K562 (cell line): ENCODE data around the gene ZBTB20. TPM values are rescaled to one million over a fixed set of nuclear protein-coding genes. Genes with fewer than 3 reads are reported as not detected.

Experiments
- BDP1 ChIP-seq: IDR thresholded peaks from 3 replicates; pipeline ENCODE4 v1.6.1; 2011; ENCODE audit not compliant: insufficient read length, insufficient read depth
- HIVEP1 ChIP-seq: fragments of 250-450 bp; sonication (Bioruptor Pico); IDR thresholded peaks from 2 replicates; pipeline ENCODE4 v1.4.0; 2020; ENCODE audit warnings: mild to moderate bottlenecking
- ZNF140 ChIP-seq: fragments of 250-450 bp; sonication (Bioruptor Pico); IDR thresholded peaks from 2 replicates; pipeline ENCODE4 v1.8.0; 2021; ENCODE audit warnings: moderate library complexity, mild to moderate bottlenecking, inconsistent platforms
- ZNF217 ChIP-seq: sonication (generic); formaldehyde crosslinking; IDR thresholded peaks from 2 replicates; pipeline ENCODE4 v1.8.0; 2022; ENCODE audit warnings: mild to moderate bottlenecking, missing genetic modification reagents
- polyA plus RNA-seq, 8 experiments: library from polyadenylated mRNA; depleted of rRNA in 4 of 8; stranded (reverse) in 5 of 8; unstranded in 3 of 8; fragments of >200 nt; fragmentation: Nextera tagmentation in 2 of 8; fragmentation: Illumina TruSeq in 1 of 8; extraction: Ambion mirVana in 2 of 8; extraction: Trizol in 1 of 8; gene quantifications; 2 replicates each; pipeline versions ENCODE4 v1.2.1 to v1.2.3, GENCODE V29; 2011 to 2014; ENCODE audit warnings: inconsistent platforms in 1 of 8, missing spikeins in 1 of 8
- total RNA-seq, 7 experiments: library from RNA; depleted of rRNA in 6 of 7; stranded (reverse); fragments of >200 nt in 6 of 7; fragmentation: Illumina TruSeq in 2 of 7; extraction: Trizol in 2 of 7; gene quantifications; 2 replicates each; pipeline versions ENCODE4 v1.2.1 to v1.2.3, GENCODE V29; 2011 to 2021; ENCODE audit warnings: low replicate concordance in 1 of 7
- TF ChIP-seq, protein P1 (sequence below): fragments of 200-800 bp; sonication (Bioruptor generic); IDR thresholded peaks from 2 replicates; pipeline ENCODE4 v1.6.1; 2016; ENCODE audit warnings: missing genetic modification characterization, missing compliant biosample characterization
- TF ChIP-seq, protein P2 (sequence below): sonication (generic); formaldehyde crosslinking; IDR thresholded peaks from 2 replicates; pipeline ENCODE4 v1.8.1; 2023; ENCODE audit warnings: mild to moderate bottlenecking, missing genetic modification reagents

The ZBTB20 gene
- total and polyA plus RNA-seq, 9 of the 15 experiments (the other 6 are each of a cell fraction or from before 2014, with no cell fraction given): 0.17 to 1.7 (median 0.45) TPM

DNA sequence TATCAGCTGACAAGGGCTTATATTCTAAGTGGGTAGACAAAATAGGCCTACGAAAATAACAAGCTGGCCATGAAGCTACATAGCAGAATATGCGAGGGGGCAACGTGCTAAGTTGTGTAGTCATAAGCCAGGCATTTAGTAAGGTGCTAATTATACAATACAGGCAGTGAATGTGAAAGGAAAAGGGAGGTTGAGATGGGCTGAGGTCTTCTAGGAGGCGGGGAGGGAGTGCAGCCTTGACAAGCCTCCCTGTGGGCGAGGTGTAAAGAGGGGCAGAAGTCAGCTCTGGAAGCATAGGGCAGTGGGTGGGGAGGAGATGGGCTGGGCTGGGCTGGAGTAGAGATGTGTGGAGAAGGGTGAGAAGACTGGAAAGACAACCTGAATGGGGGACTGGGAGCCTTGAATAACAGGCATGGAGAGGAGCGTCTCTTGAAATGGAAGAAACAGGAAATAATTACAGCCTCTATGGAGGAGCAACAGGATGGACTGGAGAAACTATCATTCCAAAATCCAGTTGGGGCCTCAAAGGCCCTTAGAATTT, 852.1 kb downstream of the ZBTB20 start (continued):
- TF ChIP-seq, protein P1, sequence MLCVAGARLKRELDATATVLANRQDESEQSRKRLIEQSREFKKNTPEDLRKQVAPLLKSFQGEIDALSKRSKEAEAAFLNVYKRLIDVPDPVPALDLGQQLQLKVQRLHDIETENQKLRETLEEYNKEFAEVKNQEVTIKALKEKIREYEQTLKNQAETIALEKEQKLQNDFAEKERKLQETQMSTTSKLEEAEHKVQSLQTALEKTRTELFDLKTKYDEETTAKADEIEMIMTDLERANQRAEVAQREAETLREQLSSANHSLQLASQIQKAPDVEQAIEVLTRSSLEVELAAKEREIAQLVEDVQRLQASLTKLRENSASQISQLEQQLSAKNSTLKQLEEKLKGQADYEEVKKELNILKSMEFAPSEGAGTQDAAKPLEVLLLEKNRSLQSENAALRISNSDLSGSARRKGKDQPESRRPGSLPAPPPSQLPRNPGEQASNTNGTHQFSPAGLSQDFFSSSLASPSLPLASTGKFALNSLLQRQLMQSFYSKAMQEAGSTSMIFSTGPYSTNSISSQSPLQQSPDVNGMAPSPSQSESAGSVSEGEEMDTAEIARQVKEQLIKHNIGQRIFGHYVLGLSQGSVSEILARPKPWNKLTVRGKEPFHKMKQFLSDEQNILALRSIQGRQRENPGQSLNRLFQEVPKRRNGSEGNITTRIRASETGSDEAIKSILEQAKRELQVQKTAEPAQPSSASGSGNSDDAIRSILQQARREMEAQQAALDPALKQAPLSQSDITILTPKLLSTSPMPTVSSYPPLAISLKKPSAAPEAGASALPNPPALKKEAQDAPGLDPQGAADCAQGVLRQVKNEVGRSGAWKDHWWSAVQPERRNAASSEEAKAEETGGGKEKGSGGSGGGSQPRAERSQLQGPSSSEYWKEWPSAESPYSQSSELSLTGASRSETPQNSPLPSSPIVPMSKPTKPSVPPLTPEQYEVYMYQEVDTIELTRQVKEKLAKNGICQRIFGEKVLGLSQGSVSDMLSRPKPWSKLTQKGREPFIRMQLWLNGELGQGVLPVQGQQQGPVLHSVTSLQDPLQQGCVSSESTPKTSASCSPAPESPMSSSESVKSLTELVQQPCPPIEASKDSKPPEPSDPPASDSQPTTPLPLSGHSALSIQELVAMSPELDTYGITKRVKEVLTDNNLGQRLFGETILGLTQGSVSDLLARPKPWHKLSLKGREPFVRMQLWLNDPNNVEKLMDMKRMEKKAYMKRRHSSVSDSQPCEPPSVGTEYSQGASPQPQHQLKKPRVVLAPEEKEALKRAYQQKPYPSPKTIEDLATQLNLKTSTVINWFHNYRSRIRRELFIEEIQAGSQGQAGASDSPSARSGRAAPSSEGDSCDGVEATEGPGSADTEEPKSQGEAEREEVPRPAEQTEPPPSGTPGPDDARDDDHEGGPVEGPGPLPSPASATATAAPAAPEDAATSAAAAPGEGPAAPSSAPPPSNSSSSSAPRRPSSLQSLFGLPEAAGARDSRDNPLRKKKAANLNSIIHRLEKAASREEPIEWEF (CRISPR knock-in tag): no peak
- TF ChIP-seq, protein P2, sequence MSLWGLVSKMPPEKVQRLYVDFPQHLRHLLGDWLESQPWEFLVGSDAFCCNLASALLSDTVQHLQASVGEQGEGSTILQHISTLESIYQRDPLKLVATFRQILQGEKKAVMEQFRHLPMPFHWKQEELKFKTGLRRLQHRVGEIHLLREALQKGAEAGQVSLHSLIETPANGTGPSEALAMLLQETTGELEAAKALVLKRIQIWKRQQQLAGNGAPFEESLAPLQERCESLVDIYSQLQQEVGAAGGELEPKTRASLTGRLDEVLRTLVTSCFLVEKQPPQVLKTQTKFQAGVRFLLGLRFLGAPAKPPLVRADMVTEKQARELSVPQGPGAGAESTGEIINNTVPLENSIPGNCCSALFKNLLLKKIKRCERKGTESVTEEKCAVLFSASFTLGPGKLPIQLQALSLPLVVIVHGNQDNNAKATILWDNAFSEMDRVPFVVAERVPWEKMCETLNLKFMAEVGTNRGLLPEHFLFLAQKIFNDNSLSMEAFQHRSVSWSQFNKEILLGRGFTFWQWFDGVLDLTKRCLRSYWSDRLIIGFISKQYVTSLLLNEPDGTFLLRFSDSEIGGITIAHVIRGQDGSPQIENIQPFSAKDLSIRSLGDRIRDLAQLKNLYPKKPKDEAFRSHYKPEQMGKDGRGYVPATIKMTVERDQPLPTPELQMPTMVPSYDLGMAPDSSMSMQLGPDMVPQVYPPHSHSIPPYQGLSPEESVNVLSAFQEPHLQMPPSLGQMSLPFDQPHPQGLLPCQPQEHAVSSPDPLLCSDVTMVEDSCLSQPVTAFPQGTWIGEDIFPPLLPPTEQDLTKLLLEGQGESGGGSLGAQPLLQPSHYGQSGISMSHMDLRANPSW (CRISPR knock-in tag): no peak
- TF ChIP-seq ZNF217 (CRISPR knock-in tag) (no peak), HIVEP1 (CRISPR knock-in tag) (no peak), BDP1 (no peak), ZNF140 (no peak)
- TF ChIP-seq, all 486 proteins: peak for 0
